NCI-H2171 (cell line): ENCODE measurements around the gene CA5A.
"Not testable (repeated sequence)": the region's sequence is repeated elsewhere in the genome, so short reads cannot be mapped to it uniquely, and the experiment has no call there.

ENCODE experiments used
- DNase-seq: peaks from one replicate; lab custom pipeline; 2025; lab: John Stamatoyannopoulos, UW

CA5A gene

GRCh38 chr16:87947356-87948118 is 11.2 kb upstream of the CA5A start:
- no peak for DNase-seq

- no peak for DNase-seq
Observed at GRCh38 chr16:87946596-87947347, 10.4 kb upstream of the CA5A start.

- DNase-seq, result peak; percentile 77
Observed at GRCh38 chr16:87945351-87946042, 9.2 kb upstream of the CA5A start.

- DNase-seq, result no peak
Observed at GRCh38 chr16:87942680-87943079, 6.4 kb upstream of the CA5A start.

- DNase-seq, result no peak
Observed at GRCh38 chr16:87939562-87940423, 3.5 kb upstream of the CA5A start.

GRCh38 chr16:87938412-87938949 is 2.2 kb upstream of the CA5A start:
- DNase-seq, result no peak

- DNase-seq, result not testable (repeated sequence)
Observed at GRCh38 chr16:87937231-87937542, 858 bp upstream of the CA5A start.

- DNase-seq, result not testable (repeated sequence)
Observed at GRCh38 chr16:87936016-87936374, 334 bp downstream of the CA5A start.

GRCh38 chr16:87934752-87935425 is 1.4 kb downstream of the CA5A start:
- not testable (repeated sequence) for DNase-seq

- no peak for DNase-seq
Observed at GRCh38 chr16:87933140-87933495, 3.2 kb downstream of the CA5A start.

GRCh38 chr16:87932475-87933139 is 3.7 kb downstream of the CA5A start:
- not testable (repeated sequence) for DNase-seq

- no peak for DNase-seq
Observed at GRCh38 chr16:87931504-87931903, 4.8 kb downstream of the CA5A start.

- DNase-seq, result no peak
Observed at GRCh38 chr16:87930456-87930855, 5.9 kb downstream of the CA5A start.

- no peak for DNase-seq
Observed at GRCh38 chr16:87929986-87930385, 6.3 kb downstream of the CA5A start.

GRCh38 chr16:87927195-87927562 is 9.2 kb downstream of the CA5A start:
- no peak for DNase-seq

GRCh38 chr16:87926246-87927194 is 9.8 kb downstream of the CA5A start:
- DNase-seq, result peak; percentile 33

- peak; percentile 91 for DNase-seq
Observed at GRCh38 chr16:87924811-87925670, 11.3 kb downstream of the CA5A start.

GRCh38 chr16:87924041-87924810 is 12.1 kb downstream of the CA5A start:
- DNase-seq, result peak; percentile 95
